Measurements from ENCODE around the gene ACVR1B. TPM values are rescaled to one million over a fixed set of nuclear protein-coding genes. Genes with fewer than 3 reads are reported as not detected.

ACVR1B gene
- total RNA-seq, 1 donor from 2014 or later = 15.1 TPM

DNA sequence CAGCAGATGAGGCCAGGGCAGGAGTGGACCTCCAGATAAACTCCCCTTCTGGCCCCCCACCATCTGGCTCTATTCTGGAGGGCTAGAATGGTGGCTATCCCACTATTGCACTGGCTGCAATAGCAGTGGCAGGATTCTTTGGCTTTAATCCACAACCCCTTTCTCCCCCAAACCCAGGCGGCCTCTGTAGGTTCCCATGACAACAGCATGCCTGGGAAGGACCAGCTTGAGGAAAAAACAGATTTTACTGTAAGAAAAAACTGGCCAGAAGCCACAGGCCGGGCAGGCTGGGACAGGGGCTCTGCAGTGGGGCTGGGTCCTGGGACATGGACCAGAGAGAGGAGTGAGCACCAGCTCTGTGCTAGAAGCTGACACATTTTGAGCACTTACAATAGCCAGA, 13.6 kb upstream of the ACVR1B start:
- no peak for DNase-seq (ENCODE audit: low read depth)
- TF ChIP-seq CTCF (IDR thresholded peaks at IDR 0.05; ENCODE audit: insufficient read depth, low read length, poor library complexity, severe bottlenecking) = no peak
- Histone ChIP-seq H3K4me3 (ENCODE audit: low read depth, low read length) (no peak overlapping the region), H3K36me3 (ENCODE audit: control insufficient read depth, insufficient read depth, low read length) (no peaks in the 10 kb centered on the region), H3K27me3 (ENCODE audit: control insufficient read depth, insufficient read depth, low read length) (no peaks in the 10 kb centered on the region)

DNA sequence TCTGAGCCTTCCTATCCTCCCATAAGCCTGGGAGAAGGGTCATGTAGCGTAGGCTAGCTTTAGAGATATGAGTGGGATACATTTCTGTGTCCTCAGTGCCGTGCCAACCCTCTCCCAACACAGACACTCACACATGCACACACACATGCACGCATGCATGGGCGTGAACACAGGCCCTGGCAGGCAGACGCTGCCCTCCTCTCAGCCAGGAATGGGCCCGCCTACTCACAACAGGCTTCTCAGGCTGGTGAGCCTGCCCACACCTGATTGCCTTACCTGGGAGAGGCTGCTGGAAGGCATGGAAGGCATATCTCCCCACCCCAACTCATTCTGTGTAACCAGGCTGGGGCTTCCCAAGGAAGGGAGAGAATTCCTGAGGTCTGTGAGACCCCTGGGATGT, 12.8 kb upstream of the ACVR1B start:
- no peak for DNase-seq (ENCODE audit: low read depth)
- no peak overlapping the region for H3K4me3 ChIP-seq (ENCODE audit: low read depth, low read length)
- no peaks in the 10 kb centered on the region for H3K27me3 ChIP-seq (ENCODE audit: control insufficient read depth, insufficient read depth, low read length)
- no peaks in the 10 kb centered on the region for H3K36me3 ChIP-seq (ENCODE audit: control insufficient read depth, insufficient read depth, low read length)
- TF ChIP-seq CTCF (IDR thresholded peaks at IDR 0.05; ENCODE audit: insufficient read depth, low read length, poor library complexity, severe bottlenecking) = no peak

DNA sequence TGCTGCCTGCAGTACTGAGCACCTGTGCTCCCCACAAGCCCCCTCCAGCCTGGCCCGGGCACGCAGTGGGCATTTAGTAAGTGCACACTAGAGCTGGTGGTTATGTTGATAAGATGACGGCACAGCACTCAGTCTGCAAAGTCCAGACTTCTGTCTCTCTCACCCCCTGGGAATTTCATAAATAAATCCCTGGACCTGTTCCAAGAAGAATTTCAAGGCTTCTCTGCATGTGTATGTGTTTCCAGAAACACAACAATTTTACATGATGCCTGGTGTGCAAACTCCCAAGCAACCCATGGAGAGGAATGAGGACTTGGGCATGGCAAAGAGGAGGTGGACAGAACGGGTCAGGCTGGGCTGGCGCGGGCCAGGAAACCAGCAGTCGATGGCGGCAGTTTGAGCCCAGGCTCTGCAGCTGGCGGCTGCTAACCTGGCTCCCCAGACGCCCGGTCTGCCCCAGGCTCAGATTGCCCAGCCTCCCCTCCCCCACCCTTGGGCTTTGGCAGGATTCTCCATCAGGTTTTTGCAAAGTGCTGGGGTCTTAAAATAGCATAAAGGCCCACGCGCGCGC, 10.4 kb upstream of the ACVR1B start:
- Histone ChIP-seq H3K36me3 (ENCODE audit: control insufficient read depth, insufficient read depth, low read length) (no peaks in the 10 kb centered on the region), H3K4me3 (ENCODE audit: low read depth, low read length) (no peak overlapping the region), H3K27me3 (ENCODE audit: control insufficient read depth, insufficient read depth, low read length) (no peaks in the 10 kb centered on the region)
- no peak for DNase-seq (ENCODE audit: low read depth)
- no peak for TF ChIP-seq CTCF (IDR thresholded peaks at IDR 0.05; ENCODE audit: insufficient read depth, low read length, poor library complexity, severe bottlenecking)

DNA sequence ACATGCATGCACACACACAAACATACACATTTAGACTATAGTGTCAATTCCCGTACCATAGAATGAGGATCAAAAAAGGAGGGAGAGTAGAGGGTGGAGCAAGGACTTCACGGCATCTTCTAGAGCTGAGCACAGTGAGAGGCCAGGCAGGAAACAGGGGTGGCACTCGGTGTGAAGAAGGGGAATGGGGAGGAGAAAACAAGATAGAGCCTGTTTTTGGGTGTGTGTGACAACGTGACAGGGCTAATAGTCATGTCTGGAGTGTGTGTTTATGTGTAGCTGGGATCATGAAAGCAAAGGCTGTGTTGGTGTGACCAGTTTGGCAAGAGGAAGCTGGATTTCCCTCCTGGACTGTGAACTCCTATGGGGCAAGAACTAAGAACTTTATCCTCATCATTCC, 9.9 kb upstream of the ACVR1B start:
- H3K27me3 ChIP-seq (ENCODE audit: control insufficient read depth, insufficient read depth, low read length) = no peaks in the 10 kb centered on the region
- DNase-seq (ENCODE audit: low read depth) = no peak
- no peaks in the 10 kb centered on the region for H3K36me3 ChIP-seq (ENCODE audit: control insufficient read depth, insufficient read depth, low read length)
- H3K4me3 ChIP-seq (ENCODE audit: low read depth, low read length) = no peak overlapping the region
- no peak for TF ChIP-seq CTCF (IDR thresholded peaks at IDR 0.05; ENCODE audit: insufficient read depth, low read length, poor library complexity, severe bottlenecking)

DNA sequence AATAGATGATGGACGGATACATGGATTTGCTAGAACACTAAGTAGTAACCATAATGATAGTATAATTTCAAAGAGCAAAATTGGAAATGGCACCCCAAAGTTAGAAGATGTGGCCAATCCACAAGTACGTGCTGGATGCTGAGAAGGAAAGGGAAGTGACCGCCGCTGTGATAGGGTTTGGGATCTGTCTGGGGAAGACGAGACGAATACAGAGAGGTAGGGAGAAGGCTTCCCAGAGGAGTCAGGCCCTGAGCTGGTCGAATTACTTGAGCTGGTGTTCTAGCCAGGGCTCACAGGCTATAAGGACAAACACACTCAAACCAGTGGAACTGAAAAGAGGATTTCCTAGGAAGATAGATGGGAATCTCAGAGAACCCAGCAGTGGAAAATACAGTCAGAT, 9.4 kb upstream of the ACVR1B start:
- no peak for DNase-seq (ENCODE audit: low read depth)
- TF ChIP-seq CTCF (IDR thresholded peaks at IDR 0.05; ENCODE audit: insufficient read depth, low read length, poor library complexity, severe bottlenecking) = no peak
- Histone ChIP-seq H3K4me3 (ENCODE audit: low read depth, low read length) (no peak overlapping the region), H3K36me3 (ENCODE audit: control insufficient read depth, insufficient read depth, low read length) (no peaks in the 10 kb centered on the region), H3K27me3 (ENCODE audit: control insufficient read depth, insufficient read depth, low read length) (no peaks in the 10 kb centered on the region)

GRCh38 chr12:51942501-51943000, 8.9 kb upstream of the ACVR1B start:
- no peak for DNase-seq (ENCODE audit: low read depth)
- Histone ChIP-seq H3K4me3 (ENCODE audit: low read depth, low read length) (no peak overlapping the region), H3K27me3 (ENCODE audit: control insufficient read depth, insufficient read depth, low read length) (no peaks in the 10 kb centered on the region), H3K36me3 (ENCODE audit: control insufficient read depth, insufficient read depth, low read length) (no peaks in the 10 kb centered on the region)
- TF ChIP-seq CTCF (IDR thresholded peaks at IDR 0.05; ENCODE audit: insufficient read depth, low read length, poor library complexity, severe bottlenecking) = no peak

Measured in kidney epithelial cell (primary cell).